ENCODE results near the gene ANKZF1.
A peak's percentile ranks its signal among the peaks of the same experiment; 100 is the strongest.

ANKZF1 gene

GRCh38 chr2:219234331-219234730, 4.7 kb downstream of the ANKZF1 start:
- no peak for DNase-seq
- no peak for ATAC-seq (ENCODE audit: insufficient read depth, low read depth)
- H3K9ac ChIP-seq (ENCODE audit: low read depth, low read length), result no peak overlapping the region
- no peaks in the 10 kb centered on the region for H3K27me3 ChIP-seq (ENCODE audit: insufficient read depth, low read length, poor library complexity)
- peaks cover 20% of the 10 kb centered on the region for H3K4me1 ChIP-seq (ENCODE audit: insufficient read depth, low read length)
- peaks cover 25% of the 10 kb centered on the region for H3K79me2 ChIP-seq (ENCODE audit: insufficient read depth, low read length)
- H3K27ac ChIP-seq (ENCODE audit: low read length), result no peak overlapping the region
- no peaks in the 10 kb centered on the region for H3K9me3 ChIP-seq (ENCODE audit: insufficient read depth, low read length, severe bottlenecking)
- no peak overlapping the region for H3K4me3 ChIP-seq (ENCODE audit: low read depth in 1 of 2, low read length in 2 of 2)
- H3K4me2 ChIP-seq (ENCODE audit: insufficient read depth, low read length), result no peak overlapping the region
- TF ChIP-seq EZH2 (IDR thresholded peaks at IDR 0.05; ENCODE audit: borderline replicate concordance, low read depth, low read length, severe bottlenecking) (no peak), CTCF (IDR thresholded peaks at IDR 0.05; ENCODE audit: borderline replicate concordance, extremely low read depth, low read length, poor library complexity, severe bottlenecking) (no peak)
- no peaks in the 10 kb centered on the region for H4K20me1 ChIP-seq (ENCODE audit: insufficient read depth, low read length)
- peaks cover 62% of the 10 kb centered on the region for H3K36me3 ChIP-seq (ENCODE audit: insufficient read depth, low read length)
- no peak overlapping the region for H2AFZ ChIP-seq (ENCODE audit: low read depth, low read length)

GRCh38 chr2:219243291-219243761, 13.7 kb downstream of the ANKZF1 start:
- no peak for DNase-seq
- TF ChIP-seq EZH2 (IDR thresholded peaks at IDR 0.05; ENCODE audit: borderline replicate concordance, low read depth, low read length, severe bottlenecking) (no peak), CTCF (IDR thresholded peaks at IDR 0.05; ENCODE audit: borderline replicate concordance, extremely low read depth, low read length, poor library complexity, severe bottlenecking) (no peak)
- H3K27me3 ChIP-seq (ENCODE audit: insufficient read depth, low read length, poor library complexity), result no peaks in the 10 kb centered on the region
- no peak for ATAC-seq (ENCODE audit: insufficient read depth, low read depth)
- H3K4me1 ChIP-seq (ENCODE audit: insufficient read depth, low read length), result peaks cover 38% of the 10 kb centered on the region
- H3K27ac ChIP-seq (ENCODE audit: low read length), result no peak overlapping the region
- peaks cover 14% of the 10 kb centered on the region for H3K79me2 ChIP-seq (ENCODE audit: insufficient read depth, low read length)
- H3K4me3 ChIP-seq (ENCODE audit: low read depth in 1 of 2, low read length in 2 of 2), result no peak overlapping the region
- H2AFZ ChIP-seq (ENCODE audit: low read depth, low read length), result no peak overlapping the region
- H3K9me3 ChIP-seq (ENCODE audit: insufficient read depth, low read length, severe bottlenecking), result no peaks in the 10 kb centered on the region
- H3K4me2 ChIP-seq (ENCODE audit: insufficient read depth, low read length), result no peak overlapping the region
- H3K36me3 ChIP-seq (ENCODE audit: insufficient read depth, low read length), result peaks cover 4% of the 10 kb centered on the region
- no peak overlapping the region for H3K9ac ChIP-seq (ENCODE audit: low read depth, low read length)
- peaks cover 15% of the 10 kb centered on the region for H4K20me1 ChIP-seq (ENCODE audit: insufficient read depth, low read length)

GRCh38 chr2:219244789-219245147, 15.2 kb downstream of the ANKZF1 start:
- Histone ChIP-seq H3K36me3 (ENCODE audit: insufficient read depth, low read length) (peaks cover 6% of the 10 kb centered on the region), H3K9ac (ENCODE audit: low read depth, low read length) (peak overlapping the region; percentile 90), H3K79me2 (ENCODE audit: insufficient read depth, low read length) (peaks cover 14% of the 10 kb centered on the region), H3K27me3 (ENCODE audit: insufficient read depth, low read length, poor library complexity) (no peaks in the 10 kb centered on the region), H3K27ac (ENCODE audit: low read length) (peak overlapping the region; percentile 93), H3K4me1 (ENCODE audit: insufficient read depth, low read length) (peaks cover 51% of the 10 kb centered on the region), H4K20me1 (ENCODE audit: insufficient read depth, low read length) (peaks cover 28% of the 10 kb centered on the region), H3K4me2 (ENCODE audit: insufficient read depth, low read length) (peak overlapping the region; percentile 84), H3K9me3 (ENCODE audit: insufficient read depth, low read length, severe bottlenecking) (no peaks in the 10 kb centered on the region), H3K4me3 (ENCODE audit: low read depth in 1 of 2, low read length in 2 of 2) (peak overlapping the region; percentile 87), H2AFZ (ENCODE audit: low read depth, low read length) (peak overlapping the region; percentile 94)
- no peak for ATAC-seq (ENCODE audit: insufficient read depth, low read depth)
- no peak for TF ChIP-seq CTCF (IDR thresholded peaks at IDR 0.05; ENCODE audit: borderline replicate concordance, extremely low read depth, low read length, poor library complexity, severe bottlenecking)
- TF ChIP-seq EZH2 (IDR thresholded peaks at IDR 0.05; ENCODE audit: borderline replicate concordance, low read depth, low read length, severe bottlenecking), result no peak
- DNase-seq, result no peak

All from DND-41 (cell line).